HK-2 (cell line): Measurements from ENCODE around the gene PLD3.
"Not testable (repeated sequence)": the region's sequence is repeated elsewhere in the genome, so short reads cannot be mapped to it uniquely, and the experiment has no call there.

Experiments used
- DNase-seq: peaks from one replicate; pipeline ENCODE4 v3.0.0-alpha.2; 2018; ENCODE audit not compliant: unreplicated experiment

The PLD3 gene

DNA sequence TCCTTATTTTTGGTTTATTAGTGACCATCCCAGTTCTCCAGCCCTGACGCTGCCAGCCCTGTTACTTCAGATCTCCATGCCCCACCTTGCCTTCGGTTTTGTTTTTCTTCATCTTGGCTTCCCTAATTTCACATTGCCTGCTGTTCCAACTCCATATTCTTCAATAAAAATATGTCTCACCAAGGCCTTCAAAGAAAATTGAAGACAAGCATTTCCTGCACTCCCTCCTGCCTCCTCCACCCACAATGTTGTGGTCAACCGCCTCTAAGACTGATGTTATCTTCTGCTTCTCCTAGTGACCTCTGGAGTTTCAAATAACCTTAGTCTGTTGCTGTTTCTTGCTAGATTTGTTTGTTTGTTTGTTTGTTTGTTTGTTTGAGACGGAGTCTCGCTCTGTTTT, 14.6 kb downstream of the PLD3 start:
- DNase-seq = no peak

DNA sequence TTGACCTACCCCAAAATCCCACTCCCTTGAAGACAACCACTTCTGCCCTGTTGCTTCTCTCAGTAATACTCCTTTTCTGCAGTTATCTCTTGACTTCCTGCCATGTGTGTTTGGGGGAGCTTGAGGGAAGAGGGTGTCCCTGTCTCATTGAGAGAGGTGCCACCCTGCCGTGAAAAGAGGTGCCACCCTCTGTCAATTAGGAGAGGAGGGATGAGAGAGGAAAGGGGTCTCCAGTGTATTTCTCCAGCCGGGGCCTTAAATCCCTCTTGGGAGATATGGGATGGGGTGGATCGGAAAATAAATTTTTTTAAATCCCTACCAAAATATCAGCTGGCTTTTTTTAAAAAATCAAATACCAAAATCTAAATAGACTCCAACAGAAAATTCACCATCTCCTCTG, 16.5 kb downstream of the PLD3 start:
- DNase-seq = no peak

- DNase-seq = no peak
Observed at GRCh38 chr19:40365613-40366401, 17.3 kb downstream of the PLD3 start.

GRCh38 chr19:40366697-40367561, 18.4 kb downstream of the PLD3 start:
- DNase-seq = no peak

GRCh38 chr19:40367577-40368434, 19.3 kb downstream of the PLD3 start:
- no peak for DNase-seq

- no peak for DNase-seq
Observed at GRCh38 chr19:40369797-40370196, 21.3 kb downstream of the PLD3 start.

DNA sequence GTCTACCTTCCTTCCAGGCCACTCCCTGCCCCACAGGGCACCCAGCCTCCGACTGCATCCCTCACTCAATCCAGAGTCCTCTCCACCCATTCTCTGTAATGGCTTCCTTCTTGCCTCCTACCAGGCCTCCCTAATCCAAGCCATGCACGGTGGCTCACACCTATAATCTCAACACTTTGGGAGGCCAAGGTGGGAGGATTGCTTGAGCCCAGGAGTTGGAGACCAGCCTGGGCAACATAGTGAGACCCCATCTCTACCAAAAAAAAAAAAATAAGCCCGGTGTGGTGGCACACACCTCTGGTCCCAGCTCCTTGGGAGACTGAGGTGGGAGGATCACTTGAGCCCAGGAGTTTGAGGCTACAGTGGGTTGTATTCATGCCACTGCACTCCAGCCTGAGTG, 21.8 kb downstream of the PLD3 start:
- DNase-seq = not testable (repeated sequence)

DNA sequence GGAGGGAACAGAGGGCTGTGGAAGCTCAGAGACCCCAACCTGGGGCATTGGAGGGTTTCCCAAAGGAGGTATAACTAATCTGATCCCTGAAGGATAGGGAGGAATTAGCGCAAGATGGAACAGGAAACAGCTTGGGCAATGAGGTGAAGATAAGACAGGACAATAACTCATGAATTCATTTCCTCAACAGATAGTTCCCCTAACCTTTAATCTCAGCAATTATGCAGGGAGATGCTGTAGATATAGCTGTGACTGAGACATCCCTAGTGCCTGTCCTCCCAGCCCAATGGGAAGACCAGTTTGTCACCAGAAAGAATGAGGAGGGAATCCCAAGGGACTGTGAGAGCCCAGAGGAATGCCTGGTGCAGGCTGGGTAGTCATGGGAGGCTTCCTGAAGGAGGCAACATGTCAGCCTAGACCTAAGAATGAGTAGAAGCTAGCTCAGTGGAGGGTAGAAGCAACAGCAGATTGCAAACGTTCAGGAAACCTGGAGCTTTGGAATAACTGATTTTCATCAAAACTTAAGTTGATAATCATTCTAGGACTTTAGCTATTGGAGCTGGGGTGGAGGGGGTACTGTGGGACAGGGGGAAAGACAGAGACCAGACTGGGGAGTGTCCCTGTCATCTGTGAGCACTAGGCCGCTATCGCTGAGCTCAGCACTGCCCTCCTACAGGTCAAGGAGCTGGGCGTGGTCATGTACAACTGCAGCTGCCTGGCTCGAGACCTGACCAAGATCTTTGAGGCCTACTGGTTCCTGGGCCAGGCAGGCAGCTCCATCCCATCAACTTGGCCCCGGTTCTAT, 22.7 kb downstream of the PLD3 start:
- DNase-seq = no peak

DNA sequence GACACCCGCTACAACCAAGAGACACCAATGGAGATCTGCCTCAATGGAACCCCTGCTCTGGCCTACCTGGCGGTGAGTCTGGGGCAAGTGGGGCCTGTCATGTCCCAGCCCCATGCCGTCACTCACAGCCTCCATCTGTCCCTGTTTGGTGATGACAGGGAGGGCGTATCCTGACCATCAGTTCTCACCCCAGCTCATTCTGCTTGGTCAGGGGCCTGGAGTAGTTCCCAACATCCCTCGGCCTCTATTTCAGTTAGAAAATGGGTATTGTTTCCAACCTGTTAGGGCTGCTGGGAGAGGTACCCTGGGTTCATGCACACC, 23.3 kb downstream of the PLD3 start:
- no peak for DNase-seq

- no peak for DNase-seq
Observed at GRCh38 chr19:40374084-40374483, 25.6 kb downstream of the PLD3 start.

DNA sequence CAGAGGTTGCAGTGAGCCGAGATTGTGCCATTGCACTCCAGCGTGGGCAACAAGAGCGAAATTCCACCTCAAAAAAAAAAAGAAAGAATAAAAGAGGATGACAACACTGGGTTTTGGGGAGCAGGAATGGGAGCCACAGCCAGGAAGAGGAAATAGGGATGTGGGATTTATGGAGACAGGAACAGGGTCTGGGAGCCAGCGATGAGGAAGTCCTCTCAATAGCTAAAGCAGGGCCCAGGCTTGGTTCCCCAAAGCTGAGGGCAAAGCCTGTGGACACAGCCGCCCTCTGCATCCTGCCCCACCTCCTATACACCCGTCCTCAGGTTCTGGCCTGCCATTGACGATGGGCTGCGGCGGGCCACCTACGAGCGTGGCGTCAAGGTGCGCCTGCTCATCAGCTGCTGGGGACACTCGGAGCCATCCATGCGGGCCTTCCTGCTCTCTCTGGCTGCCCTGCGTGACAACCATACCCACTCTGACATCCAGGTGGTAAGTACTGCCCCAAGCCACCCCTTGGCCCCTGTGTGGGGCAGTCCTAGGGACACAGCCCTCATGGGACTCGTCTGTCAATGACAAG, 27.9 kb downstream of the PLD3 start:
- no peak for DNase-seq

GRCh38 chr19:40377876-40378385, 29.4 kb downstream of the PLD3 start:
- DNase-seq = no peak

DNA sequence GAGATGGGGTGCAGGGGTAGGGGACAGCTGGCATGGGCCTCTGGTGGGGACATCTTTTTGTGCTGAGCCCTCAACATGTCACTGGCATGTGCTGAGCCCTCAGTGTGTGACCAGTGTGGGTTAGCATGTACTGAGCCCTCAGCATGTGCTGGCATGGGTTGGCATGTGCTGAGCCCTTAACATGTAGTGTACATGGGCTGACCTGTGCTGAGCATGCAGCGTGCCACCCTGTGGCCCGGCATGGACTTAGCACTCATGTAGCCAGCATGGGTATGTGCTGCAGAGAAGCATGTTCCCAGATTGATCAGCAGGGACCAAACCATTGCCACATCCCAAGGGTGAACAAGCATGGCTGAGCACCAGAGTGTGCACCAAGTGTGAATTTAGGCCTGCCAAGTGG, 30.0 kb downstream of the PLD3 start:
- no peak for DNase-seq

- no peak for DNase-seq
Observed at GRCh38 chr19:40379446-40380198, 31.1 kb downstream of the PLD3 start.

- no peak for DNase-seq
Observed at GRCh38 chr19:40380199-40381037, 31.9 kb downstream of the PLD3 start.

GRCh38 chr19:40381321-40381720, 32.8 kb downstream of the PLD3 start:
- DNase-seq = no peak

GRCh38 chr19:40383668-40384248, 35.3 kb downstream of the PLD3 start:
- no peak for DNase-seq

GRCh38 chr19:40387155-40387554, 38.7 kb downstream of the PLD3 start:
- no peak for DNase-seq

GRCh38 chr19:40388481-40388880, 40.0 kb downstream of the PLD3 start:
- DNase-seq = no peak
